Osteoblast (primary cell): Measurements from ENCODE around the gene SPECC1. TPM values are rescaled to one million over a fixed set of nuclear protein-coding genes. Genes with fewer than 3 reads are reported as not detected.
"Not testable (repeated sequence)": the region's sequence is repeated elsewhere in the genome, so short reads cannot be mapped to it uniquely, and the experiment has no call there.

ENCODE experiments used
- DNase-seq: peaks from one replicate; pipeline ENCODE4 v3.0.0; 2011; ENCODE audit warnings: low spot score, mixed read lengths; ENCODE audit not compliant: insufficient read length; ENCODE audit errors: missing footprints
- H2AFZ ChIP-seq: 2 replicates; pipeline ENCODE4 v1.6.0; 2011; ENCODE audit warnings: mild to moderate bottlenecking, low read length
- H3K27ac ChIP-seq: 2 replicates; pipeline ENCODE4 v1.5.1; 2011; ENCODE audit warnings: mild to moderate bottlenecking, low read depth, low read length, moderate library complexity
- H3K27me3 ChIP-seq: 2 replicates; pipeline ENCODE4 v1.6.0; 2012; ENCODE audit warnings: mild to moderate bottlenecking, control low read depth, inconsistent platforms, low read length, moderate library complexity; ENCODE audit not compliant: insufficient read depth
- H3K36me3 ChIP-seq: 2 replicates; pipeline ENCODE4 v1.5.1; 2011; ENCODE audit warnings: mild to moderate bottlenecking, low read length, control low read depth, moderate library complexity; ENCODE audit not compliant: insufficient read depth
- H3K4me1 ChIP-seq: 2 replicates; pipeline ENCODE4 v1.5.1; 2011; ENCODE audit warnings: mild to moderate bottlenecking, low read length, control low read depth, moderate library complexity; ENCODE audit not compliant: insufficient read depth
- H3K4me2 ChIP-seq: 2 replicates; pipeline ENCODE4 v1.6.0; 2011; ENCODE audit warnings: mild to moderate bottlenecking, low read length; ENCODE audit not compliant: insufficient read depth
- H3K4me3 ChIP-seq: fragments of 200-600 bp; sonication (generic); 3 replicates; pipeline ENCODE4 v1.5.1; 2012; ENCODE audit warnings: mild to moderate bottlenecking, low read length, inconsistent platforms; ENCODE audit not compliant: insufficient read depth
- H3K79me2 ChIP-seq: 2 replicates; pipeline ENCODE4 v1.6.0; 2012; ENCODE audit warnings: mild to moderate bottlenecking, low read length, control low read depth, inconsistent platforms; ENCODE audit not compliant: insufficient read depth
- H3K9me3 ChIP-seq: 2 replicates; pipeline ENCODE4 v1.5.1; 2011; ENCODE audit warnings: low read depth, low read length, control low read depth
- H4K20me1 ChIP-seq: 2 replicates; pipeline ENCODE4 v1.6.0; 2012; ENCODE audit warnings: mild to moderate bottlenecking, low read length, control low read depth; ENCODE audit not compliant: insufficient read depth
- CTCF ChIP-seq: IDR thresholded peaks from 2 replicates; pipeline ENCODE4 v1.5.1; 2011; ENCODE audit warnings: mild to moderate bottlenecking, low read depth, low read length, moderate library complexity; ENCODE audit errors: extremely low read depth
- total RNA-seq: library from RNA; depleted of rRNA; stranded (reverse); fragments of >200 nt; gene quantifications from 2 replicates; pipeline ENCODE4 v1.2.3, GENCODE V29; 2012

SPECC1 gene
- total RNA-seq, 1 donor: 155 TPM

GRCh38 chr17:20189302-20189701 is 180.1 kb downstream of the SPECC1 start:
- H3K27me3 ChIP-seq: no peaks in the 10 kb centered on the region
- H3K4me2 ChIP-seq: peak overlapping the region; percentile 21
- peaks cover 67% of the 10 kb centered on the region for H3K4me1 ChIP-seq
- H4K20me1 ChIP-seq: no peaks in the 10 kb centered on the region
- peak overlapping the region; percentile 41 for H3K27ac ChIP-seq
- no peaks in the 10 kb centered on the region for H3K36me3 ChIP-seq
- H3K79me2 ChIP-seq: peaks cover 59% of the 10 kb centered on the region
- H3K9me3 ChIP-seq: no peaks in the 10 kb centered on the region
- no peak for TF ChIP-seq CTCF
- no peak overlapping the region for H3K4me3 ChIP-seq
- H2AFZ ChIP-seq: peak overlapping the region; percentile 37
- peak; percentile 85 for DNase-seq

GRCh38 chr17:20189979-20190378 is 180.8 kb downstream of the SPECC1 start:
- Histone ChIP-seq H3K4me1 (peaks cover 60% of the 10 kb centered on the region), H3K4me2 (peak overlapping the region; percentile 21), H3K79me2 (peaks cover 57% of the 10 kb centered on the region)

GRCh38 chr17:20190605-20191004 is 181.4 kb downstream of the SPECC1 start:
- TF ChIP-seq CTCF: no peak
- no peak overlapping the region for H2AFZ ChIP-seq
- no peaks in the 10 kb centered on the region for H3K27me3 ChIP-seq
- no peaks in the 10 kb centered on the region for H4K20me1 ChIP-seq
- H3K9me3 ChIP-seq: no peaks in the 10 kb centered on the region
- peaks cover 51% of the 10 kb centered on the region for H3K79me2 ChIP-seq
- H3K36me3 ChIP-seq: no peaks in the 10 kb centered on the region
- H3K4me1 ChIP-seq: peaks cover 59% of the 10 kb centered on the region
- H3K4me2 ChIP-seq: peak overlapping the region; percentile 47
- peak overlapping the region; percentile 41 for H3K27ac ChIP-seq
- no peak for DNase-seq
- no peak overlapping the region for H3K4me3 ChIP-seq

More at GRCh38 chr17:20189979-20190378, 180.8 kb downstream of the SPECC1 start:
- no peak overlapping the region for H3K4me3 ChIP-seq
- H2AFZ ChIP-seq: no peak overlapping the region
- no peaks in the 10 kb centered on the region for H3K9me3 ChIP-seq
- peak overlapping the region; percentile 41 for H3K27ac ChIP-seq
- H3K36me3 ChIP-seq: no peaks in the 10 kb centered on the region
- no peaks in the 10 kb centered on the region for H4K20me1 ChIP-seq
- no peak for DNase-seq
- H3K27me3 ChIP-seq: no peaks in the 10 kb centered on the region
- no peak for TF ChIP-seq CTCF

- Histone ChIP-seq H2AFZ (no peak overlapping the region), H4K20me1 (no peaks in the 10 kb centered on the region), H3K4me3 (no peak overlapping the region), H3K4me2 (peak overlapping the region; percentile 47), H3K27ac (peak overlapping the region; percentile 41), H3K4me1 (peaks cover 59% of the 10 kb centered on the region), H3K27me3 (no peaks in the 10 kb centered on the region), H3K36me3 (no peaks in the 10 kb centered on the region), H3K79me2 (peaks cover 50% of the 10 kb centered on the region), H3K9me3 (no peaks in the 10 kb centered on the region)
- no peak for DNase-seq
- TF ChIP-seq CTCF: no peak
These were observed 181.9 kb downstream of the SPECC1 start for GRCh38 chr17:20191056-20191455.

GRCh38 chr17:20196286-20196685 is 187.1 kb downstream of the SPECC1 start:
- Histone ChIP-seq H3K4me1 (peaks cover 24% of the 10 kb centered on the region), H3K79me2 (peaks cover 35% of the 10 kb centered on the region)
- H3K4me3 ChIP-seq, H3K4me2 ChIP-seq, H3K27ac ChIP-seq, DNase-seq, H2AFZ ChIP-seq, H3K36me3 ChIP-seq, H3K9me3 ChIP-seq, H4K20me1 ChIP-seq, H3K27me3 ChIP-seq: not testable (repeated sequence)
